Measurements from ENCODE around the gene MESD.
"Not testable (repeated sequence)": the region's sequence is repeated elsewhere in the genome, so short reads cannot be mapped to it uniquely, and the experiment has no call there.

The MESD gene

DNA sequence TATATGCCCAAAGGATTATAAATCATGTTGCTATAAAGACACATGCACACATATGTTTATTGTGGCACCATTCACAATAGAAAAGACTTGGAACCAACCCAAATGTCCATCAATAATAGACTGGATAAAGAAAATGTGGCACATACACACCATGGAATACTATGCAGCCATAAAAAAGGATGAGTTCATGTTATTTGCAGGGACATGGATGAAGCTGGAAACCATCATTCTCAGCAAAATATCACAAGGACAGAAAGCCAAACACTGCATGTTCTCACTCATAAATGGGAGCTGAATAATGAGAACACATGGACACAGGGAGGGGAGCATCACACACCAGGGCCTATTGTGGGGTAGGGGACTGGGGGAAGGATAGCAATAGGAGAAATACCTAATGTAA is 24.2 kb downstream of the MESD start:
- DNase-seq (ENCODE audit: low spot score), result not testable (repeated sequence)

- no peak for DNase-seq (ENCODE audit: low spot score)
Observed at GRCh38 chr15:80958818-80959495, 30.7 kb downstream of the MESD start.

DNA sequence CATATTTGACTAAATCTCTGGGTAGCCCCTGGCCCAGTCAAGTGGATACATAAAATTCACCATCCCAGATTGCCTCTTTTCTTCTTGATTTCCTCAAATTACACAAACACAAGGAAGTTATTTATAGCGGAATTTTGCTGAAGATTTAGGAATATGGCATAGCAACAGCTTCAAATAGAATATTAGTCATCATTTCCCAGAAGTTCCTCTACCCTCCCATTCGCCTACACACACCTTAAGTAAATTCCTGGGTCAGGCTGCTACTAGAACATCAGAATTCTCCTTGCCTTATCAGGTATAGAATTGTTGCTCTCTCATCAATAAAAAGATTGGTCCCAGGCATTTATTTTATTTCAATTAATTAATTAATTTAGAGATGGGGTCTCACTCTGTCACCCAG is 31.6 kb downstream of the MESD start:
- no peak for DNase-seq (ENCODE audit: low spot score)

DNA sequence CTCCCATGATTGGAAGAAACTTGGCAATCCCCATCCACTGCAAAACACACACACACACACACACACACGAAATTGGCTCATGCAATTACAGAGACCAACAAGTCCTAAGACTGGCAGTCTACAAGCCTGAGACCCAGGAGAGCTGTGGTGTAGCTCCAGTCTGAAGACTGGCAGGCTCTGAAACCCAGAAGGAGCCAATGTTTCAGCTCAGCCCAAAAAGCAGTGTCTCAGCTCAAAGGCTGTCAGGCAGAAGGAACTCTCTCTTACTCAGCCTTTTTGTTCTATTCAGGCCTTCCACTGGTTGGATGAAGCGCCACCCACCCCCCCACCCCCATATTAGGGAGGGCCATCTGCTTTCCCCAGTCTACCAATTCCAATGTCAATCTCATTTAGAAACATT is 32.1 kb downstream of the MESD start:
- no peak for DNase-seq (ENCODE audit: low spot score)

DNA sequence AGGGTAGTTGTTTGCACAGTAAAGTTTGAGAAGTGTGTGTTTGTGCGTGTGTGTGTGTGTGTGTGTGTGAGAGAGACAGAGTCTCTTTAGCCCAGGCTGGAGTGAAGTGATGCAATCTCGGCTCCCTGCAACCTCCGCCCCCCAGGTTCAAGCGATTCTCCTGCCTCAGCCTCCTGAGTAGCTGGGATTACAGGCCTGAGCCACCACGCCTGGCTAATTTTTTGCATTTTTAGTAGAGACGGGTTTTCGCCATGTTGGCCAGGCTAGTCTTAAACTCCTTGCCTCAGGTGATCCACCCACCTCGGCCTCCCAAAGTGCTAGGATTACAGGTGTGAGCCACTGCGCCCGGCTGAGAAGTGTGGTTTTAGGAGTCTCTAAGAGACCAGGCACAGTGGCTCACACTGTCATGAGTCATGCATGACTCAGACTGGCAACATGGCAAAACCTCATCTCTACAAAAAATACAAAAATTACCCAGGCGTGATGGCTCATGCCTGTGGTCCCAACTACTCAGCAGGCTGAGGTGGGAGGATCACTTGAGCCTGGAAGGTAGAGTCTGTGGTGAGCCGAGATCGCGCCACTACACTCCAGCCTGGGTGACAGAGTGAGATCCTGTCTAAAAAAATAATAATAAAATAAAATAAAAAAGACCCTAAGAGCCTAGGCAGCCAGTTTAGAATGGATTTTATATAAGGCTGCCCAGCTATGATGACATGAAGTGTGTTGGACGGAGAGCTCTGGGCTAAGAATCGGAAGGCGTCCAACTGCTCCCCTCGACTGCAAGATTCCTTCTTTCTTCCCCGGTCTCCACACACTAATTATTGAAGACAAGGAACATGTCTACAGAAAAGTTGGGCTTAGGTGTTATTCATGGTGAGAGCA is 33.8 kb downstream of the MESD start:
- peak; percentile 91 for DNase-seq (ENCODE audit: low spot score)

DNA sequence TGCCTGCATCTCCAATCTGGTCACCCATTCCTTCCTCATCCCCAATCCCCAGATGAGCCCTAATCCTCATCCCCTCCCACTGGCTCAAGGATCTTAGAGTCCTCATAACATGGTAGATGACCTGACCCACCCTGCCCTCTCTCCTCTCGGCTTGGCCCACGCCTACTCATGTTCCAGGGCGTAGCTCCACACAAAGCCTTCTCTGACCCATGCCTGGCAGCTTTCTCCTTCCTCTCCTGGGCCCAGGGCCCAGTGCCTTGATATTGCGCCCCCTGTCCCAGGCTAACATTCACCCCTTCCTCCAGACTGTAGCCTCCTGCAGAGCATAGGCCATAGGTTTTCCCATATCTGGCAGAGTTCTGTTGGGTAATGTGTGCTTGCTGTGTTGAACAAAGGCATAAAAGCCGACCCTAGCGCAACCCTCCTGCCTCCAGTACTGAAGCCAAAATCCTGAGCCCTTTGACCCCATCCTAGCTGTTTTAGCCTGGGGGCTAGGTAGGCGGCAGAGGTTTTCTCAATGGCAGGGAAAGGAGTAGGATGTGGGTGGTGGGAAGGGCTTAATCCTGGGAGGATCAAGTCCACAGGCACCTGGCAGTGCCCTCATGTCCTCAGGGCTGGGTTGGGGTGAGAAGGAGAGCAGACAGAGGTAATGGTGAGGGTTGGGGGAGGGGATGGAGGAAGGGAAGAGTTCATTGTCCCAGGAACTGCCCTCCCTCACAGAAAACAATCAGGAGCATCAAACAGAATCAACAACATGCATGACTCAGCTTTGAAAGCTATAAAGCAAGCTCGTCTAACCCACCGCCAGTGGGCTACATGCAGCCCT is 35.5 kb downstream of the MESD start:
- no peak for DNase-seq (ENCODE audit: low spot score)

GRCh38 chr15:80953001-80953952 is 36.3 kb downstream of the MESD start:
- DNase-seq (ENCODE audit: low spot score), result no peak

- DNase-seq (ENCODE audit: low spot score), result no peak
Observed at GRCh38 chr15:80951941-80952340, 37.7 kb downstream of the MESD start.

GRCh38 chr15:80950291-80951078 is 39.1 kb downstream of the MESD start:
- DNase-seq (ENCODE audit: low spot score), result no peak

- no peak for DNase-seq (ENCODE audit: low spot score)
Observed at GRCh38 chr15:80949756-80950155, 39.9 kb downstream of the MESD start.

GRCh38 chr15:80948651-80949292 is 40.8 kb downstream of the MESD start:
- DNase-seq (ENCODE audit: low spot score), result no peak

- no peak for DNase-seq (ENCODE audit: low spot score)
Observed at GRCh38 chr15:80946576-80946975, 43.0 kb downstream of the MESD start.

GRCh38 chr15:80945605-80946004 is 44.0 kb downstream of the MESD start:
- DNase-seq (ENCODE audit: low spot score), result no peak

GRCh38 chr15:80944818-80945217 is 44.8 kb downstream of the MESD start:
- no peak for DNase-seq (ENCODE audit: low spot score)

- no peak for DNase-seq (ENCODE audit: low spot score)
Observed at GRCh38 chr15:80942746-80943565, 46.7 kb downstream of the MESD start.

DNA sequence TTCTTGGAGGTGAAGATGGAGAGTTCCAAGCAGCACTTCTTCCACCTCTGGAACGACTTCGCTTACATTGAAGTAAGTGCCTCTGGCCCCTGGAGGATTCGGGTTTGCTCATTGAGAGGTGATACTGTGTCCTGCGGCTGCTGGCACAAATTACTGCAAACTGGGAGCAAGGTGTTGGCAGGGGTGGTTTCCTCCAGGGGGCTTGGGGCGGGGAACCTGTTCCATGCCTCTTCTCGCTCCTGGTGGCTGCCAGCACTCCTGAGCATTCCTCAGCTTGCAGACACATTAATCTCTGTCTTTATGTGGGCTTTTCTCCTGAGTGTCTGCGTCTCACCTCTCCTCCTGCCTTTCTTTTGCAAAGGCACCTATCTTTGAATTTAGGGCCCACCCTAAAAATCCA is 47.4 kb downstream of the MESD start:
- DNase-seq (ENCODE audit: low spot score), result no peak

- DNase-seq (ENCODE audit: low spot score), result no peak
Observed at GRCh38 chr15:80940851-80941250, 48.8 kb downstream of the MESD start.

- DNase-seq (ENCODE audit: low spot score), result no peak
Observed at GRCh38 chr15:80940331-80940730, 49.3 kb downstream of the MESD start.

DNA sequence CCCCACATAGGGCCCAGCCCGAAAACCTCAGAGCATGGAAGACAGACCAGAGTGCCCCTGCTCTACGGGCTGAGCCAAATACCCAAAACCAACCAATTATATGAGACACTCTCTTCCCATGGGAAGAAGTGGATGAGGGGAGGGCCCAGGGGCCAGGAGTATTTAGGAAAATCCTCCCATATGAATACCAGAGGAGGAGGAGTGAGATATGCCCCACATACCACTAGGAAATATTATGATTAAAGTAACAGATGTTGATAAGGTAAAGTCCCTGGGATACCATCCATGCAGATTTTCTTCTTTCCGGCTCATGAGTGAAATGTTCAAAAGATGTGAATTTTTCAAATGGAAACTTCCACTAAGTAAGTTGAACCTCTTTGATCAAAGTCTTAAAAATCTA is 50.4 kb downstream of the MESD start:
- DNase-seq (ENCODE audit: low spot score), result no peak
